Left colon (tissue), 2 donors: ENCODE results near the gene OR2T33. TPM values are rescaled to one million over a fixed set of nuclear protein-coding genes. Genes with fewer than 3 reads are reported as not detected.
"Not testable (repeated sequence)": the region's sequence is repeated elsewhere in the genome, so short reads cannot be mapped to it uniquely, and the experiment has no call there.

Experiments
- ATAC-seq: fragments of 200-7000 bp; cut with Tn5 transposase; one replicate; pipeline ENCODE4 v1.9.1; 2020; ENCODE audit warnings: mild to moderate bottlenecking, moderate library complexity
- DNase-seq, 2 donors: peaks; one replicate each; pipeline ENCODE4 v3.0.0-alpha.2; 2020
- intact Hi-C, 2 donors: fragments of 100-400 bp; cut with DNase I in 1 of 2; cut with micrococcal nuclease in 1 of 2; formaldehyde crosslinking; loops; one replicate each; pipeline versions ENCODE4 v1.11.2 to v1.14.0; 2022; cut with DNase I, micrococcal nuclease
- long read RNA-seq: library from polyadenylated mRNA; unstranded; transcript quantifications from one replicate; pipeline ENCODE4 v2.0.0, GENCODE V29; 2021
- total RNA-seq, 2 donors: library from RNA; stranded (reverse); fragmentation: NEBNext Ultra II Directional; extraction: Animal tissue kit (Norgen Biotek cat#: 25700); gene quantifications; one replicate each; pipeline ENCODE4 v1.2.1, GENCODE V29; 2021
- donor health status: DM: no; HTN: no; CAD: no.
- donor health status: DM: yes; HTN: yes; CAD: no.

Gene OR2T33
- not detected for total RNA-seq
- long read RNA-seq = 0 reads

DNA sequence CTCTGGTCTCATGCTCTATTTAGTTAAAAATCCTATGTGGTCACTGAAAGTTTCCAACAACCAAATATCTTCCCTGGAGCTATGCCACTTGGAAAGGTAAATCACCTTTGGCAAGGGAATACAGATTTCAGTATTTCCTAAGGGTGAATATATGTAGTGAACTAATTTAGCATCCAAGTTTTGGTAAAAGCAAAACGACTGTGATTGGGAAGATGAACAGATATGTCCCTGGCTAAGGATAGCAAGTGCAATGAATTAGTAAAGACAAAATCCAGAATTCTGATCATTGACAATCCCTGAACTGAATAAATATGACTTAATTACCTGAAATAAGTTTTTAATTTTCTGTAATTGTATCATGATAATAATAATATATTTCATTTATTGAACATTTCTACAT is at the start of gene OR2T33:
TSS of gene OR2T33 (minus strand) at position 101 of the 400 bp plus-strand sequence. CDS start 4,162 bp downstream, outside the sequence.
- intact Hi-C loops = no loop called here
- ATAC-seq = no peak
- DNase-seq = no peak

- intact Hi-C loops = no loop called here
- DNase-seq (no peak), ATAC-seq (no peak)
Measured at GRCh38 chr1:248324468-248324867, 46.7 kb upstream of the OR2T33 start, which contains the start of gene OR2M7. Gene OR2M7 (minus strand): TSS chr1:248324568. CDS start chr1:248324568, 0 bp downstream.

- intact Hi-C loops = no loop called here
- DNase-seq = no peak
- no peak for ATAC-seq
Measured at GRCh38 chr1:248316796-248317195, 39.0 kb upstream of the OR2T33 start.

- intact Hi-C loops, ATAC-seq, DNase-seq: not testable (repeated sequence)
Measured at GRCh38 chr1:248306740-248307139, 29.0 kb upstream of the OR2T33 start.

- ATAC-seq (no peak), DNase-seq (no peak)
- intact Hi-C loops = no loop called here
Measured at GRCh38 chr1:248306103-248306502, 28.3 kb upstream of the OR2T33 start.

- ATAC-seq, DNase-seq: not testable (repeated sequence)
Measured at GRCh38 chr1:248305672-248306071, 27.9 kb upstream of the OR2T33 start.

DNA sequence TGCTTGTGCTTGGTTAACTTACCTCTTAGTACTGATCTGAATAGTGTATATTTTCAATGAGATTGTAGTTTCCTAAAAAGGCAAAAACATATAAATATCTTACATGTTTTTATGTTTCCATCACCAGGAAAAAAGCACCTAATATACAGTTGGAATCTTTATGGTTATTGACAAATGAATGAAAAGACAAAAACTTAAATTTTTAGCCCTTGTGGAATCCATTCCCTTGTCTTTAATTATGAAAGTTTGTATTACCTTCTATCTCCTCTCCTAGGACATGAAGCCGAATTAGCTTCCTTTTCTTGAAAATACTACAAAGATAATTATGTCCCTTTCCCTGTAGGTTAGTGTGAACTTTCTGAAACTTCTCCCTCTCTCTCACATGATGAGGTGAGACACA is 25.5 kb upstream of the OR2T33 start, which contains the start of gene OR2T12:
TSS of gene OR2T12 (minus strand) at position 101 of the 400 bp plus-strand sequence. CDS start 7,846 bp downstream, outside the sequence.
- no peak for ATAC-seq
- DNase-seq = no peak
- intact Hi-C loops = no loop called here

More at GRCh38 chr1:248305672-248306071, 27.9 kb upstream of the OR2T33 start:
- intact Hi-C loops = not testable (repeated sequence)

- intact Hi-C loops = no loop called here
- DNase-seq (no peak), ATAC-seq (no peak)
Measured at GRCh38 chr1:248288391-248288790, 10.6 kb upstream of the OR2T33 start.

DNA sequence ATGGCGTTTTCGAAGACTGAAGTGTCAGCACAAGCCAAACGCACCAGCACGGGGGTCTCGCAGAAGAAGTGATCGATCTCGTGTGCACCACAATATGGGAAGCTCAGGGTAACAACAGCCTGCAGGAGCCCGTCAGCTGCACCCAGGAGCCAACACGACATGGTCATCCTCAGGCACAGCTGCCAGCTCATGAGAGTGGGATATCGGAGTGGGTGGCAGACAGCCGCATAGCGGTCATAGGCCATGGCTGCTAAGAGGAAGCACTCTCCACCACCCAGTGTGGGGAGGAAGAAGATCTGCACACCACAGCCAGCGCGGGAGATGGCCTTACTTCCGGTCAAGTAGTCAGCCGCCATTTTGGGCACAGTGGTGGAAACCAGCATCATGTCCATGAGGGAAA is 4.6 kb downstream of the OR2T33 start:
- ATAC-seq, DNase-seq, intact Hi-C loops: not testable (repeated sequence)

- DNase-seq = no peak
- no peak for ATAC-seq
- intact Hi-C loops = no loop called here
Measured at GRCh38 chr1:248268178-248268577, 9.6 kb downstream of the OR2T33 start.

GRCh38 chr1:248259309-248259708 is 18.5 kb downstream of the OR2T33 start:
- ATAC-seq, DNase-seq, intact Hi-C loops: not testable (repeated sequence)

GRCh38 chr1:248243204-248243603 is 34.6 kb downstream of the OR2T33 start:
- peak in 1 of 2 donors; percentile 5 for DNase-seq
- ATAC-seq = no peak
- intact Hi-C loops = no loop called here

DNA sequence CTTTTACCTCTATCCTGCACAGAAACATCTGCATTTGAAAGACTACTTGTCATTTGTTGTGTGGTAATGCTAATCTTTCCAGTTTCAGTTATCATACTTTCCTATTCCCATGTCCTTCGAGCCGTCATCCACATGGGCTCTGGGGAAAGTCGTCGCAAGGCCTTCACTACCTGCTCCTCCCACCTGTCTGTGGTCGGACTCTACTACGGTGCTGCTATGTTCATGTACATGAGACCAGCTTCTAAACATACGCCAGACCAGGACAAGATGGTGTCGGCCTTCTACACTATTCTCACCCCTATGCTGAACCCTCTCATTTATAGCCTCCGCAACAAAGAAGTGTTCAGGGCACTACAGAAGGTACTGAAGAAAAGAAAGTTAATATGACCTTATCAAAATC is 38.3 kb downstream of the OR2T33 start:
- DNase-seq (no peak), ATAC-seq (no peak)
- intact Hi-C loops = no loop called here

- intact Hi-C loops = no loop called here
- ATAC-seq (no peak), DNase-seq (no peak)
Measured at GRCh38 chr1:248231117-248231516, 46.7 kb downstream of the OR2T33 start, which contains the start of gene OR2M4. Gene OR2M4 (plus strand): TSS chr1:248231417. CDS start chr1:248238929, 7,512 bp downstream.

GRCh38 chr1:248229360-248229908 is 48.3 kb downstream of the OR2T33 start:
- intact Hi-C loops = no loop called here
- ATAC-seq = no peak
- no peak for DNase-seq

DNA sequence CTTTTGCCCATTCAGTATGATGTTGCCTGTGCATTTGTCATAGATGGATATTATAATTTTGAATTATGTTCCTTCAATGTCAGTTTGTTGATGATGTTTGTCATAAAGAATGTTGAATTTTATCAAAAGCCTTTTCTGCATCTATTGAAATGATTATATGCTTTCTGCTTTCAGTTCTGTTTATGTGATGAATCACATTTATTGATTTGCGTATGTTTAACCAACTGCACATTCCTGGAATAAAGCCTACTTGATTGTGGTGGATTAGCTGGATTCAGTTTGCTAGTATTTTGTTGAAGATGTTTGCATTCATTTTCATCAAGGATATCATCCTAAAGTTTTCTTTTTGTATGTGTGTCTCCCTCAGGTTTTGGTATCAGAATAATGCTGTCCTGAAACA is 52.2 kb downstream of the OR2T33 start:
- intact Hi-C loops = no loop called here
- no peak for DNase-seq
- ATAC-seq = no peak

Other genes starting within 250 kb of the OR2T33 start
- under 1 TPM in 1 of 2 donors, not detected in 1; 0.15 TPM for gene OR2L2, start 247.9 kb downstream of the OR2T33 start, total RNA-seq
- gene OR2L3, start 231.1 kb downstream of the OR2T33 start, total RNA-seq = not detected
- not detected for gene OR2L13, start 182.8 kb downstream of the OR2T33 start, total RNA-seq
- gene OR2M5, start 132.8 kb downstream of the OR2T33 start, total RNA-seq = not detected
- gene OR2M2, start 103.2 kb downstream of the OR2T33 start, total RNA-seq = not detected
- not detected for gene OR2M3, start 80.7 kb downstream of the OR2T33 start, total RNA-seq
- gene OR2M4, start 46.6 kb downstream of the OR2T33 start, total RNA-seq = not detected
- not detected for gene OR2T12, start 25.4 kb upstream of the OR2T33 start, total RNA-seq
- not detected for gene OR2M7, start 46.6 kb upstream of the OR2T33 start, total RNA-seq
- not detected for gene OR14C36, start 70.8 kb upstream of the OR2T33 start, total RNA-seq
- gene OR2T4, start 83.7 kb upstream of the OR2T33 start, total RNA-seq = not detected
- gene OR2T6, start 97.8 kb upstream of the OR2T33 start, total RNA-seq = not detected
- gene OR2T1, start 125.1 kb upstream of the OR2T33 start, total RNA-seq = not detected
- not detected for gene OR2T2, start 167.7 kb upstream of the OR2T33 start, total RNA-seq
- gene OR2T3, start 195.4 kb upstream of the OR2T33 start, total RNA-seq = not detected
- gene OR2T5, start 210.6 kb upstream of the OR2T33 start, total RNA-seq = not detected
- not detected for gene OR2G6, start 230.1 kb upstream of the OR2T33 start, total RNA-seq